Cardiac fibroblast (primary cell): ENCODE measurements around the gene KIRREL3.

Experiments used
- DNase-seq, 2 donors: peaks; one replicate each; pipeline versions ENCODE4 v3.0.0 to v3.0.0-alpha.2; 2010; ENCODE audit warnings: low read depth in 2 of 2
- H3K4me3 ChIP-seq, 2 donors: replicated peaks in 1 of 2; 1 replicate in 1 of 2; 2 replicates in 1 of 2; pipeline ENCODE4 v1.5.1; 2011; ENCODE audit warnings: low read depth in 2 of 2, low read length in 2 of 2, mild to moderate bottlenecking in 2 of 2, moderate library complexity in 1 of 2
- CTCF ChIP-seq: IDR thresholded peaks from one replicate; pipeline ENCODE4 v1.5.1; 2011; ENCODE audit warnings: low read depth, mild to moderate bottlenecking, low read length, inconsistent platforms

The KIRREL3 gene

DNA sequence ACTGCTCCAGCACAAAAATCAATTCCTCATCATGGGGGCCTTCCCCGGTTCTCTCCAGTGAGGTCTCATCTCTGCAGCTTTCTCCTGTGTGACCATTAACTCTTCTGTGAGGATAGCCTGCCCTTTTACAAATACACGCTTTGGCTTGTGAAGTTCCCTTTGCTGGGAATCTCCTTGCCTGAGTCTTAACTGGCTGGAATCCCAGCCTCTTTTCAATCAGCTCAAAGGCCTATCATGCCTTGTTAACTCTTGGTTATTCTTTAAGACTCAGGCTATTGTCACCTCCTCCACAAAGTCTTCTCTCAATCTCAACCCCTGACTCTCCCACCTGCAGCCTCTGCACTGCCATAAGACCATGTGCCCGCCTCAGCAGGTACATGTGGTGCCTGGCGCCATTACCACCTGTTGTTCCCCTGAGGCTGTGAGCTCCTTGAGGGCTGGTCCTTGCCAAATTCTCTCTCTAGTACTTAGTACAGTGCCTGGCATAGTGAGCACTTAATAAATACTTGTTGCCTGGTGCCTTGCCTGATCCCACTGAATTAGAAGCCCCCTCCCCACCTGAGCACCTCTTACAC, 516.9 kb downstream of the KIRREL3 start:
- DNase-seq, result no peak
- no peak overlapping the region for H3K4me3 ChIP-seq
- TF ChIP-seq CTCF, result no peak

- peak in 1 of 2 donors; percentile 9 for DNase-seq
- no peak for TF ChIP-seq CTCF
- H3K4me3 ChIP-seq, result no peak overlapping the region
Observed at GRCh38 chr11:126482586-126483108, 517.9 kb downstream of the KIRREL3 start.

GRCh38 chr11:126481303-126481680, 519.3 kb downstream of the KIRREL3 start:
- DNase-seq, result no peak
- no peak overlapping the region for H3K4me3 ChIP-seq
- TF ChIP-seq CTCF, result no peak

DNA sequence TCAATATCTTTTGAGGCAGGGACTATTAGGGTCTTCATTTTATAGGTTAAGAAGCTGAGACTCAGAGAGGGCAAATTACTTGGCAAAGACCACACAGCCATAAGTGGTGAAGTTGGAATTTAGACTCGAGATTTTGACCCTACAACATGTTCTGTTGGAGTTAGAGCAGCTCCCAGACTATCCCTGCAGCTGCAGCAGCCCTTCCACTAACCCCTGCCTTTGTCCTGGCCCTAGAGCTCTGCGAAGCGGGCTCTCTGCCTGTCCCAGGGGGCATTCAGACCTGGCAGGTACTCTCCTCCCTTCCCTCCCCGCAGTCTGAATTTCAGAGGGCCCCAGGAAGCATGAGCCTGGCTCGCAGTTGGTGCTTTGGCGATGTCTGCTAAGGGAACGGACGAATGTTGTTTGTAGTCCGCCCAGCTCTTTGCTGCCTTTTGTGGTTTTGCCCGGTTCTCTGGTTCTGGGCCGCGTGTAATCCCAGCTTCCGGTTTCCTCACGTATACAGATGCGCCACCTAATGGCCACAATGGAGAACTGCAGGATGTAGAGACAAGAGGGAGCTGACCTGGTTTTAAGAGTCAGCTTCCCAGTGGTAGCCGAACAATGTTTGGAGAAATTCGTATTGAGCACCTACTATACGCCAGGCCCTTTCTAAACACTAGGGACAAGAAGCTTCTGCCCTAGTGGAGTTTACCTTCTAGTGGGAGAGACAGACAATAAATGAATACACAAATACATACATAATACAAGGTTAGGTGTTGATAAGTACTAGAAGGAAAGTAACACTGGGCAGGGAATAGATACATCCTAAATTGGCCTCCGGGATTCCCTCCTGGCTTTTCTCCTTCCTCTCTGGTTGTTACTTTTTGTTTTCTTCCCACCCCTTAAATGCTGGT, 519.9 kb downstream of the KIRREL3 start:
- peak; percentile 90 to 93 for DNase-seq
- peak; percentile 91 for TF ChIP-seq CTCF
- peak overlapping the region in 1 of 2 donors; percentile 16 for H3K4me3 ChIP-seq

DNA sequence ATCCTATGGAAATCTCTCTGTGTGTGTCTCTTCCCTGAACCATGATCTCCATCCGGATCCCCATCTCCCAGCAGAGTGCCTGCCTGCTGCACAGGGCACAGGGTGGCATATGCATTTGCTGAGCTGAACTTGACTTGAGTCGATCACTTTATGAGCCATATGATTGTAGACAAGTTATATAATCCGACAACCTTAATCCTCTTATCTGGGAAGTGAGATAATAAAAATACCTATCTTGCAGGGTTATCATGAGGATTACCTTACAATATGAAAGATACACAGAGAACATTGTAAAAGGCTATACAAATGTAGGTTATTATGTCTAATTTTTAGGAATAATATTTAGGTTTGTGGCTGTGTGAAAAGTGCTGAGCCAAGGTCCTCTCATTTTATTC, 520.6 kb downstream of the KIRREL3 start:
- no peak for DNase-seq
- H3K4me3 ChIP-seq, result no peak overlapping the region
- no peak for TF ChIP-seq CTCF

DNA sequence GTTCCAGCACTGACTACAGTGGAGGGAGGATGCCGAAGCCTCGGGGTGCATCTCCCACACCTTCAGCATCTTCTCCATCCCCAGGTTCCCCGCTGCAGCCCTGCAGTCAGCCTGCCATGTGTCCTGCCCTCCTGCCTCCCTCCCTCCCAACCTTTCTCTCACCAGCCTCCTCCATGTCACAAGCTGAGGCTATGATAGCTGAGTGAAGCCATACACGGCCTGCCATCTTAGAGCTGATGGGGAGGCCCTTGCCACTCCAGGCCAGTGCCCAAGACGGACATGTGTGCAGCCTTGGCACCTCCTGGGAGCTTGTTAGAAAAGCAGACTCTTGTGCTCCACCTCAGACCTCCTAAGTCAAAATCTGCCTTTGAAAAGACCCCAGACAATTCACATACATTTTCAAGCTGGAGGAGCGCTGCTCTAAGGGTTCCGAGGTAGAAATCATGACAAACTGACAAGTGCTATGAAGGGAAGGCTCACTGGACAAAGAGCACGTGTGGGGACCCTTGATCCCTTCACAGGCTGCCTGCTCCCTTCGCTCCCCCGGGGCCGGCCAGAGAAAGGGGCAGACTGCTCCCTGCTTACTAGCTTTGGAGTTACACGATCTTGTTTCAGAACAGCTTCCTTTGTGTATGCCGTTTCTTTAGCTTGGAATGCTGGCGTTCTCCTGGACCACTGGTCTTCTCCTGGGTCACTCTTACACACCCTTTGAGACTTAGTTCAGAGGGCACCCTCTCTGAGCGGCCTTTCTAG, 521.2 kb downstream of the KIRREL3 start:
- DNase-seq, result no peak
- TF ChIP-seq CTCF, result no peak
- H3K4me3 ChIP-seq, result no peak overlapping the region
